ENCODE data around the gene DSE.

Gene DSE

DNA sequence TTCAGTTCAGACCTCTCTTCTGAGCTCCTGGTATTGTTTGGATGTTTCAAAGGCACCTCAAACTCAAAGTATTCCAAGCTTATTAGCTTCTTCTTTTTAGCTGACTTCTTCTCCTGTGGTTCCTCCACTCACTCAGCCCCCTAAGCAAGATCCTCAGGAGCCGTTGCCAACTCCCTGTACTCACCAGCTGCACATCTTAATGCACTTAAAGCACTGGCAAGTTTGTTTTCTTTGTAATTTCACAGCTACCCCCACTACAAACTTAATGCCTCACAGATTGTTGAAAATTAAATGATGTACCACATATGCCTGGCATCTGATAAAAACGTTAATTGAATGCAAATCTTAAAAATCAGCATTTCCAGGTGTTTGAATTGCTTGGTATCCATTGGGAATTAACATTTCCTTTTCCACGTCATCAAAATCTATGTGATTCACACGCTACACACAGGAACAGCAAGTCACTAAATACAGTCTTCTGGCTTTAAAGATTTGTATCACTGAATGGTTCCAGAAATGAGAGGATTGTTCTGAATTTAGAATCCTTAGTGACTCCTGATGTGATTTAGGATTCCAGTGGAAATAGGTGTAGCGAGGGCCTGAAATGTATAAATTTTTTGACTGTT, 114.9 kb downstream of the DSE start:
- Histone ChIP-seq H3K4me3 (ENCODE audit: low read depth in 1 of 2, low read length in 1 of 2) (no peak overlapping the region), H3K27me3 (no peaks in the 10 kb centered on the region), H3K36me3 (no peaks in the 10 kb centered on the region), H3K27ac (no peak overlapping the region), H3K9me3 (no peaks in the 10 kb centered on the region), H3K4me1 (ENCODE audit: control insufficient read depth in 1 of 2, insufficient read depth in 1 of 2, low read depth in 1 of 2, low read length in 1 of 2) (no peaks in the 10 kb centered on the region)
- TF ChIP-seq, protein P1, sequence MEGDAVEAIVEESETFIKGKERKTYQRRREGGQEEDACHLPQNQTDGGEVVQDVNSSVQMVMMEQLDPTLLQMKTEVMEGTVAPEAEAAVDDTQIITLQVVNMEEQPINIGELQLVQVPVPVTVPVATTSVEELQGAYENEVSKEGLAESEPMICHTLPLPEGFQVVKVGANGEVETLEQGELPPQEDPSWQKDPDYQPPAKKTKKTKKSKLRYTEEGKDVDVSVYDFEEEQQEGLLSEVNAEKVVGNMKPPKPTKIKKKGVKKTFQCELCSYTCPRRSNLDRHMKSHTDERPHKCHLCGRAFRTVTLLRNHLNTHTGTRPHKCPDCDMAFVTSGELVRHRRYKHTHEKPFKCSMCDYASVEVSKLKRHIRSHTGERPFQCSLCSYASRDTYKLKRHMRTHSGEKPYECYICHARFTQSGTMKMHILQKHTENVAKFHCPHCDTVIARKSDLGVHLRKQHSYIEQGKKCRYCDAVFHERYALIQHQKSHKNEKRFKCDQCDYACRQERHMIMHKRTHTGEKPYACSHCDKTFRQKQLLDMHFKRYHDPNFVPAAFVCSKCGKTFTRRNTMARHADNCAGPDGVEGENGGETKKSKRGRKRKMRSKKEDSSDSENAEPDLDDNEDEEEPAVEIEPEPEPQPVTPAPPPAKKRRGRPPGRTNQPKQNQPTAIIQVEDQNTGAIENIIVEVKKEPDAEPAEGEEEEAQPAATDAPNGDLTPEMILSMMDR (IDR thresholded peaks at IDR 0.05) = no peak

DNA sequence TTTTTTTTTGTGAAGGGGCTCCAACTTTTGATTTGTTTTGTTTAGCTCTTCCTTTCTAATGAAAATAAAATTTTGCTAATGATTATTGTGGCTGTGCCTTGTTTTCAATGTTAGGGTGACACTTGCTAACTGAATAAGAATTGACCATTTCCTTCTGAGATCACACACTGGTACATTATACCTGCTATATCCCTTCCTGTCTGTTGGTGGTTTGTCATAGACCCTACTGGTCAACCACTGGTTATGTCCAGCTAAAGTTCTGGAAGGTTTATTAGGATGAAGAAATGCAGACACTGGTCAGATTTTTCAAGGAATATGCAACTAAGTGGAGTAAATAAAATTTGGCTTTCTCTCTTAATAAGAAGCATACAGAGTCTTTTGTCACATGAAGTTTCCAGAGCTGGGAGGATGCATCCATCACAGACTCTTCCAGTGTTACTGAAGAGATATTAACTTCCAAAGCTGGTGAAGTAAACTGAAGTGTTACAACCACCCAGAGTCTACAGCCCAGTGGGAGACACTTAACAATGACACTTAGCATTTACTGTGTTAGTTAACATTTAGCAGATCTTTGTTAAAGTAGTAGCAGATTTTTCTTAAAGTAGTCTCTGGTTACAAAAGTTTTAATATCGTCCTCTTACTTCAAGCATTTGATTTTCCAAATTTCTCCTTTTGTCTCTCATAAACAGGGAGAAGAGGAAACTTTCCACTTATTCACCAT, 121.0 kb downstream of the DSE start:
- peak overlapping the region; percentile 79 for H3K27ac ChIP-seq
- peaks cover 28 to 31% of the 10 kb centered on the region in 2 experiments for H3K4me1 ChIP-seq (ENCODE audit: control insufficient read depth in 1 of 2, insufficient read depth in 1 of 2, low read depth in 1 of 2, low read length in 1 of 2)
- H3K27me3 ChIP-seq = no peaks in the 10 kb centered on the region
- H3K36me3 ChIP-seq = no peaks in the 10 kb centered on the region
- H3K9me3 ChIP-seq = no peaks in the 10 kb centered on the region
- TF ChIP-seq, protein P1 (IDR thresholded peaks at IDR 0.05) = no peak
- H3K4me3 ChIP-seq (ENCODE audit: low read depth in 1 of 2, low read length in 1 of 2) = peak overlapping the region in 1 of 2 experiments; percentile 8

DNA sequence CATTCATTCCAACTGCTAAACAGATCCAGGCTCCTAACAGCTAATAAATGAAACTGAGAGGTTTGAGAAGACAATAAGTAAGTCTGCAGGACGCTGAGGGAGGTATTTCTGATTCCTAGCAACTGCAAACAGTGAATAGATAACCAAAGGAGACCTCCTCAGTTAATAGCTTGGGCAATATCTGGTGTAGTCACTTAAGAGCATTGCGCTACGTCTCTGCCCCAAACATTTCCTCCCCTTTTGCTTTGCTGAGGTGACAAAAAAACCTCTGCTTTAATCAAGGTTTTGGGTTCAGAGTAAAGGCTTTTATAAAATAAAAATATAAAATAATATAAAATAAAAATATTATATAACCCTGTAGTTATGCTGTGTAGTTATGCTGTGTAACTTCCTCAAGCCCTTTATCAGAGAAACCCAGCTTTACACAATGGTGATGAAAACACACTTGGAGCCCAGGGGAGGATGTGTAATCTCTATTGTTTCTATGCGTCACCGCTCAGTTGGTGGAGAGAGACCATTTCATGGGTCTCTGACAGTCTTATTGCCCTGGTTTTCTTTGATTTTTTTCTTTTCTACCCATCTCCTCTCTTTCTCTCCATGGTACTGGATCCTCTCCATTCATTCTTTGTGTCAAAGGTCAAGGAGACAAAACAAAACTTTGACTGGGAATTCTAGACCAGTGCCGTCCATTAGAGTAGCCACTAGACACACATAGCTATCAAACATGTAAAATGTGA, 121.8 kb downstream of the DSE start:
- Histone ChIP-seq H3K27me3 (no peaks in the 10 kb centered on the region), H3K36me3 (no peaks in the 10 kb centered on the region), H3K27ac (peak overlapping the region; percentile 79), H3K9me3 (no peaks in the 10 kb centered on the region), H3K4me3 (ENCODE audit: low read depth in 1 of 2, low read length in 1 of 2) (peak overlapping the region in 1 of 2 experiments; percentile 8), H3K4me1 (ENCODE audit: control insufficient read depth in 1 of 2, insufficient read depth in 1 of 2, low read depth in 1 of 2, low read length in 1 of 2) (peaks cover 28 to 31% of the 10 kb centered on the region in 2 experiments)
- TF ChIP-seq, protein P1 (IDR thresholded peaks at IDR 0.05) = no peak
